NK-92 treated with Interleukin-12 subunit alpha and Interleukin-12 subunit beta, amount 100 ng/mL, for 24 hours (cell line): ENCODE results near the gene FOXP1.

ENCODE experiments used
- DNase-seq: peaks from one replicate; lab custom pipeline; 2025; lab: John Stamatoyannopoulos, UW

FOXP1 gene

GRCh38 chr3:71055257-71056001 lies 528.1 kb downstream of the FOXP1 start:
- DNase-seq: no peak

GRCh38 chr3:71054312-71054711 lies 529.2 kb downstream of the FOXP1 start:
- DNase-seq: no peak

GRCh38 chr3:71053495-71053894 lies 530.0 kb downstream of the FOXP1 start:
- DNase-seq: no peak

- DNase-seq: no peak
Measured at GRCh38 chr3:71052716-71053115, 530.8 kb downstream of the FOXP1 start.

- no peak for DNase-seq
Measured at GRCh38 chr3:71051893-71052687, 531.4 kb downstream of the FOXP1 start.

- no peak for DNase-seq
Measured at GRCh38 chr3:71051259-71051595, 532.3 kb downstream of the FOXP1 start.

GRCh38 chr3:71050538-71051258 lies 532.8 kb downstream of the FOXP1 start:
- DNase-seq: peak; percentile 15

GRCh38 chr3:71050166-71050537 lies 533.4 kb downstream of the FOXP1 start:
- no peak for DNase-seq

- no peak for DNase-seq
Measured at GRCh38 chr3:71048948-71049347, 534.6 kb downstream of the FOXP1 start.

GRCh38 chr3:71047616-71048531 lies 535.7 kb downstream of the FOXP1 start:
- DNase-seq: no peak

- no peak for DNase-seq
Measured at GRCh38 chr3:71046791-71047190, 536.7 kb downstream of the FOXP1 start.

- no peak for DNase-seq
Measured at GRCh38 chr3:71045917-71046282, 537.6 kb downstream of the FOXP1 start.

GRCh38 chr3:71045212-71045916 lies 538.2 kb downstream of the FOXP1 start:
- no peak for DNase-seq

- no peak for DNase-seq
Measured at GRCh38 chr3:71042759-71043158, 540.8 kb downstream of the FOXP1 start.

- DNase-seq: no peak
Measured at GRCh38 chr3:71041371-71041770, 542.2 kb downstream of the FOXP1 start.

GRCh38 chr3:71039332-71039731 lies 544.2 kb downstream of the FOXP1 start:
- no peak for DNase-seq

GRCh38 chr3:71037775-71038174 lies 545.8 kb downstream of the FOXP1 start:
- DNase-seq: no peak

GRCh38 chr3:71035886-71036285 lies 547.6 kb downstream of the FOXP1 start:
- no peak for DNase-seq

GRCh38 chr3:71035314-71035713 lies 548.2 kb downstream of the FOXP1 start:
- DNase-seq: no peak

GRCh38 chr3:71033681-71034220 lies 549.8 kb downstream of the FOXP1 start:
- DNase-seq: no peak

- DNase-seq: no peak
Measured at GRCh38 chr3:71031914-71032521, 551.5 kb downstream of the FOXP1 start.
